DND-41 (cell line): ENCODE results near the gene AKT3.
A peak's percentile ranks its signal among the peaks of the same experiment; 100 is the strongest.

Source experiments
- ATAC-seq: fragments of 200-7000 bp; cut with Tn5 transposase; 3 replicates; pipeline ENCODE4 v1.9.1; 2021; ENCODE audit warnings: low read depth; ENCODE audit not compliant: insufficient read depth
- DNase-seq: peaks from one replicate; pipeline ENCODE4 v3.0.0-alpha.2; 2020
- H2AFZ ChIP-seq: 2 replicates; pipeline ENCODE4 v1.6.0; 2012; ENCODE audit warnings: low read depth, low read length
- H3K27ac ChIP-seq: 2 replicates; pipeline ENCODE4 v1.5.1; 2012; ENCODE audit warnings: low read length, inconsistent platforms
- H3K27me3 ChIP-seq: fragments of 200-600 bp; sonication (generic); 2 replicates; pipeline ENCODE4 v1.6.0; 2012; ENCODE audit warnings: low read length, mild to moderate bottlenecking, inconsistent platforms; ENCODE audit not compliant: insufficient read depth, poor library complexity
- H3K36me3 ChIP-seq: 2 replicates; pipeline ENCODE4 v1.5.1; 2012; ENCODE audit warnings: low read length, inconsistent platforms; ENCODE audit not compliant: insufficient read depth
- H3K4me1 ChIP-seq: 2 replicates; pipeline ENCODE4 v1.5.1; 2012; ENCODE audit warnings: mild to moderate bottlenecking, low read length; ENCODE audit not compliant: insufficient read depth
- H3K4me2 ChIP-seq: 2 replicates; pipeline ENCODE4 v1.6.0; 2012; ENCODE audit warnings: mild to moderate bottlenecking, moderate library complexity, low read length, inconsistent platforms; ENCODE audit not compliant: insufficient read depth
- H3K4me3 ChIP-seq, 2 experiments: fragments of 200-600 bp in 1 of 2; shearing (Covaris generic) in 1 of 2; 2 replicates each; pipeline ENCODE4 v1.5.1; 2012 to 2016; ENCODE audit warnings: inconsistent platforms in 2 of 2, low read length in 2 of 2, mild to moderate bottlenecking in 2 of 2, low read depth in 1 of 2, moderate library complexity in 1 of 2
- H3K79me2 ChIP-seq: 2 replicates; pipeline ENCODE4 v1.6.0; 2012; ENCODE audit warnings: low read length, inconsistent platforms; ENCODE audit not compliant: insufficient read depth
- H3K9ac ChIP-seq: 2 replicates; pipeline ENCODE4 v1.6.0; 2012; ENCODE audit warnings: low read depth, mild to moderate bottlenecking, inconsistent platforms, low read length, moderate library complexity
- H3K9me3 ChIP-seq: 2 replicates; pipeline ENCODE4 v1.5.1; 2012; ENCODE audit warnings: low read length, moderate library complexity, mild to moderate bottlenecking, inconsistent platforms; ENCODE audit not compliant: insufficient read depth, severe bottlenecking
- H4K20me1 ChIP-seq: 2 replicates; pipeline ENCODE4 v1.6.0; 2012; ENCODE audit warnings: low read length; ENCODE audit not compliant: insufficient read depth
- CTCF ChIP-seq: IDR thresholded peaks from 2 replicates; pipeline ENCODE4 v1.5.1; 2012; ENCODE audit warnings: borderline replicate concordance, low read length, moderate library complexity, mild to moderate bottlenecking; ENCODE audit not compliant: poor library complexity, severe bottlenecking; ENCODE audit errors: extremely low read depth
- EZH2 ChIP-seq: IDR thresholded peaks from 3 replicates; pipeline ENCODE4 v1.6.1; 2012; ENCODE audit warnings: borderline replicate concordance, low read depth, mild to moderate bottlenecking, moderate library complexity, low read length, inconsistent platforms; ENCODE audit not compliant: severe bottlenecking

Gene AKT3

GRCh38 chr1:243508303-243508713 is 341.7 kb downstream of the AKT3 start:
- DNase-seq = peak; percentile 61
- no peaks in the 10 kb centered on the region for H3K27me3 ChIP-seq
- H3K79me2 ChIP-seq = no peaks in the 10 kb centered on the region
- H3K27ac ChIP-seq = no peak overlapping the region
- no peak overlapping the region for H2AFZ ChIP-seq
- no peaks in the 10 kb centered on the region for H3K9me3 ChIP-seq
- TF ChIP-seq EZH2 (no peak), CTCF (no peak)
- H3K9ac ChIP-seq = no peak overlapping the region
- H3K4me1 ChIP-seq = no peaks in the 10 kb centered on the region; the same call in 1 of the 2 replicates
- H4K20me1 ChIP-seq = no peaks in the 10 kb centered on the region
- H3K4me2 ChIP-seq = no peak overlapping the region
- H3K4me3 ChIP-seq = no peak overlapping the region
- H3K36me3 ChIP-seq = peaks cover 25% of the 10 kb centered on the region
- ATAC-seq = peak; percentile 92

GRCh38 chr1:243507672-243508302 is 342.3 kb downstream of the AKT3 start:
- TF ChIP-seq EZH2 (no peak), CTCF (no peak)
- H3K79me2 ChIP-seq = no peaks in the 10 kb centered on the region
- H3K4me3 ChIP-seq = no peak overlapping the region
- ATAC-seq = no peak
- DNase-seq = no peak
- no peaks in the 10 kb centered on the region; the same call in 1 of the 2 replicates for H3K4me1 ChIP-seq
- H3K36me3 ChIP-seq = peaks cover 25% of the 10 kb centered on the region
- no peak overlapping the region for H3K9ac ChIP-seq
- H4K20me1 ChIP-seq = no peaks in the 10 kb centered on the region
- no peaks in the 10 kb centered on the region for H3K27me3 ChIP-seq
- no peak overlapping the region for H3K4me2 ChIP-seq
- no peaks in the 10 kb centered on the region for H3K9me3 ChIP-seq
- 0 out of 2 replicates have a peak overlapping the region, but pooled peaks have one; percentile 32 for H3K27ac ChIP-seq
- no peak overlapping the region for H2AFZ ChIP-seq

- H3K4me1 ChIP-seq = no peaks in the 10 kb centered on the region; the same call in 1 of the 2 replicates
- DNase-seq (no peak), ATAC-seq (no peak)
- H3K9me3 ChIP-seq = no peaks in the 10 kb centered on the region
- no peaks in the 10 kb centered on the region for H4K20me1 ChIP-seq
- no peak overlapping the region for H2AFZ ChIP-seq
- H3K36me3 ChIP-seq = peaks cover 25% of the 10 kb centered on the region
- no peak overlapping the region for H3K27ac ChIP-seq
- no peak overlapping the region for H3K4me2 ChIP-seq
- TF ChIP-seq EZH2 (no peak), CTCF (no peak)
- H3K79me2 ChIP-seq = no peaks in the 10 kb centered on the region
- H3K27me3 ChIP-seq = no peaks in the 10 kb centered on the region
- no peak overlapping the region for H3K4me3 ChIP-seq
- no peak overlapping the region for H3K9ac ChIP-seq
Observed at GRCh38 chr1:243507001-243507671, 342.9 kb downstream of the AKT3 start.
